Activated CD4-positive, alpha-beta T cell treated with anti-CD3 and anti-CD28 coated beads, Interleukin-2, Interleukin-6, amounts not matched to agents 100 ng/mL and 50 ng/mL, durations not matched to agents 16 hours and 8 hours (primary cell): ENCODE results near the gene NECTIN4.
"Not testable (repeated sequence)": the region's sequence is repeated elsewhere in the genome, so short reads cannot be mapped to it uniquely, and the experiment has no call there.

Experiments used
- DNase-seq: peaks from one replicate; pipeline ENCODE4 v3.0.0-alpha.2; 2020

Gene NECTIN4

DNA sequence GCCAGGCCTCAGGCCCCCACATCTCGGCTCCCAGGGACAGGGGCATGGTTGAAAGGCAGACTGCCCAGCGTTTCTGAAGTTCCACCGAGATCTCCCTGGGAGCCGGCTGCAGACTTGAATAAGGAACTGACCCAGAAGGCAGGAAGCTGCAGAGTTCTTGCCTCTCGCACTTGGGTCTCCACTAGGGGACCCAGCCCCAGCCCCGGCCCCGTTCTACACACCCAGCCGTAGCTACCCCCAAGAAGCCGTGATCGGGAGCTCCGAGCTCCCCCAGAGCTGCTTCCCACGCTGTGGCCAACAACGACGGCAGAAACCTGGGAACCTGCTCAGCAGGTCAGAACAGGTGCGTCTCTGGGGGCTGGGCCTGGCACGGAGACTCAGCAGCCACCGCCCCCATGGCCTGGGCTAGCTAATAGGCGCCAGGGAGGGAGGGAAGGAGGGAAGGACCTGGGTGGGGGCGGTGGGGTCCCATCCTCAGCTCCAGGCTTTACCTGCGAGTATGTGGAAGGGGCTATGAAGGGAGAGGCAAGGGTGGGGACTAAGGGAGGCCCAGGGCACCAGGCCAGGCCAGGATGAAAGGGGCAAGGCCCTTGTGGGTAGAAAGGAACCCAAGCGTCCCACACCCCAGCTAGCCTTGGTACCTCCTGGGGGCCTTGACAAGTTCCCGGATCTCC is at the start of gene NECTIN4:
Gene NECTIN4, minus strand, starts transcription at position 308 of the 674 bp plus-strand sequence. Its CDS starts 262 bp downstream, at position 46.
- DNase-seq: no peak

DNA sequence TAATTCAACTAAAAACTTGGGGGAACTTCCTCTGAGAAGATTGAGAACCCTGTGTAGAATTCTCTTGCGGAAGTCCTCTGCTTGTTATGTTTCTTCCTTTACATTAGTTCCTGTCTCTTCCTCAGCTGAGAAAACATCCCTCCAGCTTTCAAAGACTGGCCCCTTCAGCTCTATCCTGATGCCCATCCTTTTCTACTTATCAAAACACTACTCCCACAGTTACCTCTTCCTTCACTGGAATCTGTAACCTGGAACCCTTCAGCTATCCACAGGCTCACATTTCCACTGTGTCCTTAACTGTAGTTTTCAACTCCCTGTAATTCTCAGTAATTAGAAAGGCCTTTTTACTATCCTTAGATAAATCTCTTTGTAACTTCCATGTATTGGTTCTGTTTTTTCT is 49.1 kb upstream of the NECTIN4 start:
- DNase-seq: no peak

DNA sequence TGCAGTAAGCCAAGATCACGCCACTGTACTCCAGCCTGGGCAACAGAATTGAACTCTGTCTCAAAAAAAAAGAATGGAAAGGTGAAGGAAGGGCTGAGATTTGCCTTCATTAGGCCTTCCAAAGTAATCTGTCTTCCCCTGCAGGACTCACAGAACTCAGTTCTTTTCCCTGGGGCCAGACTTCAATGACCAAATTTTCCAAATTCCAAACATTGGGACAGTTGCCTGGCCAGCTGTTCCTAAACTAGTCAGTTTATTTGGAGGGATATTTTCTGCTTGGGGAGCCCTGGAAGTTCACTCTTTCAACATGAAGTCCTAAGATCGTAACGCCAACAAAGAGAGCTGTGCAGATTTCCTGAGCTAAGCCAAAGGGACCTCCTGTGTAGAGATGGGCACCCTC is 48.5 kb upstream of the NECTIN4 start:
- DNase-seq: no peak

DNA sequence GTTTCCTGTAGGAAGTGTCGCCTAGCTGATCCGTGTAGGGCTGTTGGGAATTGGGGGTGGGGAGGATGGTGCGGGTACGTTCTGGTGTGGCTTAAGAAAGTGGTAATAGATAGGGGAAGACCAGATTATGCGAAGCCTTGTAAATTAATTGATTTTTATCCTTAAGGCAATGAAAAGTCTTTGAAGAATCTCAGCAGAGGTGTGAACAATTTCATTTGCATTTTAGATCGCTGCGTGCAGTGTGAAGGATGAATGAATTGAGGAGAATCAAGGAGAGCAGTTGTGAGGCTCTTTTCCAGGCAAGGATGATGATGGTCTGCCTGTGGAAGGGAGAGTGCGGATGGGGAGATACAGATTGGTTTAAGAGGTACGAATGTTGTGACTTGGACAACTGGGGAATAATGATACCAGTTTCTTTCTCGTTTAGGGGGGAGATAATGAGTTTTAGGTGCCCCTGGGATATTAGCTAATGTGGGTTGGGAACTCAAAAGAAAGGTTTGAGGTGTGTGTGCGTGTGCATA is 43.9 kb upstream of the NECTIN4 start:
- DNase-seq: no peak

DNA sequence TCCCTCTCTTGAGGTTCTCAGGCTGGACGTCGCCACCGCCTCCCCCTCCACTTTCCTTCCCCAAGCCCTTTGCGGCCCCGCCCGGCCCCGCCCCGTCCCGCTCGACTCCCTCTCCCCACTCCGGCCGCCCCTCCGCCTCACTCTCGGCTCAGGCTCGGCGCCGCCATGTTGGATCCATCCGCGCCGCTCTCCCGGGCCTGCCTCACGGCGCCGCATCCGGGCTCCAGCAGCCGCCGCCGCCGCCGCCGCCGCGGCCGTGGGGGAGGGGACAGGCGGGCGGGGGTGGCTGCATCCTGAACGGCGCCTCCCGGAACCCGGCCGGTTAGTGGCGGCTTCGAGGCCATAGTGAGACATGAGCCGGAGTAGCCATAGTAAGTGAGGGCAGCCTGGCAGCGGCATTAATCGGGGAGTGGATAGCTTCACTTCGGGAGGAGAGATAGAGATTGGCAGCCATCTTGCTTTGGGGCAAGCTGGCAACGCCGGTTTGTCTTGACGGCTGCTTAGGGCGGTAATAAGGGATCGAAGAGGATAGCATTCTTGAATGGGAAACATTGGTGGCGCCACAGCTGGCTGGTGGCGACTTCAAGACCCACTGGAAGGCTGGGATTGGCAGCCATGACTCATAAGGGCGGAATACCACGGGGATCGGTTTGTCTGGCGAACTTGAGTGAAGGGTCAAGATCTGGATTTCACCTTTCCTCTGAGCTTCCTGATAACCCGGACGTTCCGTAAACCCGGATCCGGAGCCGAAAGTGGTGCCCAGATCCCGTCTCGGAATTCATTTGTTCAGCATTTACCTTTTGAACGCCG is 43.3 kb upstream of the NECTIN4 start, which contains the start of gene DEDD:
Gene DEDD, minus strand, starts transcription at position 258 of the 810 bp plus-strand sequence. CDS start 8,205 bp downstream, outside the sequence.
- peak; percentile 96 for DNase-seq

DNA sequence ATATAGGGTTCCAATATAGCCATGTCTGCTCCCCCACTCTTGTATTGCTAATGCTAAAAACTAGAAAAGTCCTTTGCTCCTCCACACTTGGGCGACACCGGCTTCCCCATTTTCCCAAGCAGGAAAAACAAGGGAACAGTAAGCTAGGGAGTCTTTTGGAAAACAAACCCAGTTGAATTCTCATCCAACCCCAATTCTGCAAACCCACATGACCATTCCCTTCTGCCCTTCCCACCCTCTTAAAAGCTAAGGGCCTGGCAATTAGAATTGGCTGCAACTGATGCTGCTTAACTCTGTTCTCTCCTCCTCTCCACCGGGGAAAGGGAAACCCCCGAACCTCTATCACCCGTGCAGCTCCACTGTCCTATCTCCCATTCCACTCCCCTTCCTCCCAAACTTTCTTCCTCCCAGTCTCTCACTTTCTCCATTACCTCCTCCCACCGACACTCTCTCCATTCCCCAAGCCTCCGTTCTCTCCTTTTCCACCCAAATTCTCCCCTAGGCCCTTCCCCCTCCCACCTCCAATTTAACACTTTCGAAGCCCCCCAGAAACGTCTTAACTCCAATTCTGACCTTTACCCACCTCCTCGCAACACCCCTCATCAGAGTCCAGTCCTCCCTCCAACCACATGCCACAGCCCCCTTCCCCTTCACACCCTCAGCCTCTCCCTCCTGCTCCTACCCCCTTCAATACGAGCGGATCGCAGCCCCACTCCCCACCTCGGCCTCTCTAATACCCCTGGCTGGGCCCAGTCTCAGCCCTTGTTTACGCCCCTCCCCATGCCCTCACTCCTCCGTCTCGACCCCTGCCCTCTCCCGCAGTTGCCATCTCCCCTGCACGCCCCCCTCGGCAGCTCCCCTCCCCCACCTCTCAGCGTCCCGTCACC is 42.4 kb upstream of the NECTIN4 start:
- peak; percentile 24 for DNase-seq

DNA sequence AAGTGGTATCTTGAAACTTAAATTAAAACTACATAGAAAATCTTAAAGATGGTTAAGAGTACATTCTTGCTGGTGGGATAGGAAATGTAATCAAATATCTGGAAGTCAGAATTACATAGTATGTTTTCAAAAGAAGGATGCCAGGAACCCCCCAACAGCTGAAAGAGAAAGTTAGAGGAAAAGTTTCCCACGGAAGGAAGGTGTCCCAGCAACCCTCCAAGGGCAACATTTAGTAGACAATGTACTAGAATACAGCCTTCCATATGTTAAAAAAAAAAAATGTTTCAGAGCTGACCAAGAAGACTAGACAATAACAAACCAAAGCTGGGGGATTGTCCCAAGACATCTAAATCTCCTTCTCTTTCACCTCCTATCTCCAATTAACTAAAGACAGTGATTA is 40.9 kb upstream of the NECTIN4 start:
- DNase-seq: no peak

DNA sequence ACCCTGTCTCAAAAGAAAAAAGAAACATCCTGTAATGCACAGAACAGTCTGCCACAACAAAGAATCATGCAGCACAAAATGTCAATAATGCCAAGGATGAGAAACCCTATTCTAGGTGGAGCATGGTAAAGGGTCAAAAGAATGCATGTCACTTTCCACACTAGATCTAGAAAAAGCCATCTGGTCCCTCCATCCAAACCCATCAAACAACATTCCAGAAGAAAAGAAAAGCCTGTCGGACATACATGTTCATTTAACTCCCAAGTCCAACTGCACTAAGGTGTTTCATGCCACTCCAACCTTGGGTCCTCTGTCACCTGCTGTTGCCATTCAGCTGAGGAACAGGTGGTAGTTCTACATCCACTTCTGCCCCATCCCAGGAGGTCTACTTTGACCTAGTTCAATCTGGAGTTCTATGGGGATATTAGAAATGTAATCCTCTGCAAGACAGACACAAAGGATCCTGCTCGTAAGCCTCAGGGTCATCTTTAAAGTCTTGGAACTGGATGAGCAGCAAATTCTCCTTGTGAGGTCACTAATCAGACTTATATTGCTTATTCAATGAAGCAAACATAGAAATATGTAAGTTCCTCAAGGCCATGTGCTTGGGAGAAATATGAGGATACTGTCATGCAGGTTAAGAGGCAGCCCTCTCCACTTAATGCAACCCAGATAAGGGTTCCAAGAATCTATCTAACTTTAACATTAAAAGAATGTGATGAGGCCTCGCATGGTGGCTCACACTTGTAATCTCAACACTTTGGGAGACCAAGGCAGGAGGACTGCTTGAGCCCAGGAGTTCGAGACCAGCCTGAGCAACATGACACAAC is 39.4 kb upstream of the NECTIN4 start:
- no peak for DNase-seq

DNA sequence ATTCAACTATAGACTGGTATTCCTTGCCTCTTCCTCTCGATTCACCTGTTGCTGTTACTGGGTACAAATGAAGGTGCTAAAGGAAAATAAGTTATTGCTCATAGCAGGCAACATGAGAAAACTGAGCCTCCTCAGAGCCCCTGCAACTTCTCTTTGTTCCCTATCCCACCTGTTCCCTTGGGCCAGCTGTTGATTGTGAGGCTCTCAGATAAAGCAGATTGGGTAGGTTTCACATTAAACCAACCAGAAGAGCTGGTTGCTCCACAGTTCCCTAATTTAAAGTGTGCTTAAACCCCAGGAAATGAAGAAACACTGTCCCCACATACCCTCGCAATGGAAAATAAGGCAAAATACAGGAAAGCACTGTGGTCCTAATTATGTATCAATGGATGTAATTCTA is 38.3 kb upstream of the NECTIN4 start:
- no peak for DNase-seq

DNA sequence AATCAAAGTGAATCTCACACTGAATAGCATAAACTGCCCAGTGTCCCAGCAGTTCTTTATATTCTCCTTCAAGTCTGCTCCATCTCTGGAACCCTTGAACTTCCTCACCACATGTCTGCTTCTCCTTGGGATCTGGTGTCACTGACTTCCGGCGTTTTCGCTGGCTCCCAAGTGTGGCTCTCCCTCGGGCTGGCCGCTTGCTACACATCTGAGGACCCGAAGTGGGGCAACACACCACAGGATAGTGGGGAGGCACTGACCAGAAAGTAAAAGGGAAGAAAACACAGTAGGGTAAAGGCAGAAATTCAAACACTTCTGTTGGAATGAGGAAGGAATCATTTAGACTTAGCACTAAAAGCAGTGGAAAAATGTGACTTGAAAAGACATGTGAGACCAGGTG is 33.6 kb upstream of the NECTIN4 start:
- no peak for DNase-seq

DNA sequence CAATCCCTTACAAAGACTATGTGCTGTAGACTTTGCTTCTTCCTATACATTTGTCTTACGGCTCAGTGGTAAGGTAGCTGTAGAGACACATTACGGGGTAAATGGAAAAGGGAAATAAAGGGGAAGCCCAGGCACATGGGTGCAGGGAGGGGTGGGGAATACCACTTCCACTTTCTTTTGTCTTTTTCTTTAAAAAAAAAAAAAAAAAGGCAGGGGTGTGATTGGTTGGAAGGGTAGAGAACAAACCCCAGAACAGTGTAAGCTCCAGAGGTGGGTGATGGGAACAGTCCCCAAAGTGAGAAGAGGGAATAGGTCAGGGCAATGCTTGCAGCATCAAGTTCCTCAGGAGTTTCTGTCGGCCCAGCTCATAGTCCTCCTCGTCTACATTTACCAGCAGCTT is 32.5 kb upstream of the NECTIN4 start:
- DNase-seq: no peak

DNA sequence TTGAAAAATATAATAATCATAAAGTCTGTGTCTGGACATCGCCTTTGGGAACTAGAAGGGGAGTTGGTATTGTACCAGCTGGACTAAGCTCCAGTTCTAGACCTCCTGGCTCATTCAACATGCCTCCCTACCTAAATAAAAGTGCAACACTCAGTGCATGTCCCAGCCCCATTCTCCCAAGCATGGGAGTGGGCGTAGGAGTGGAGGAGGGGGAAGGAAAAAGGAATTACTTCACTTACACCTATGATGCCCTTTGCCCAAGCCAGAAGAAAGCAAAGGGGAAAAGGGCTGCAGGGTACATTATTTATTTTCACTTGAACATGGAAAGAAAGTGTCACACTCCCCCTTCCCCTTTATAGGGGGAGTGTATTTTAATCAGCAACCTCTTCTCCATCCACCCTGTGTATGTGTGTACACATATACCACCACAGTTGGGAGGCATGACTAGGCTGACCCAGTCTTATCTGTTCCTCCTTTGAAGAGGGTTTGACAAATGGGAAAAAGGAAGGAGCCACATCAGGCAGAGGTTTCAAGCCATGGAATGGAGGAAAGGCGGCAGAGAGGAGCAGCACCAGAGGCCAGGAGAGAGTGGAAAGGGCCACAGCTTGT is 31.8 kb upstream of the NECTIN4 start:
- no peak for DNase-seq

DNA sequence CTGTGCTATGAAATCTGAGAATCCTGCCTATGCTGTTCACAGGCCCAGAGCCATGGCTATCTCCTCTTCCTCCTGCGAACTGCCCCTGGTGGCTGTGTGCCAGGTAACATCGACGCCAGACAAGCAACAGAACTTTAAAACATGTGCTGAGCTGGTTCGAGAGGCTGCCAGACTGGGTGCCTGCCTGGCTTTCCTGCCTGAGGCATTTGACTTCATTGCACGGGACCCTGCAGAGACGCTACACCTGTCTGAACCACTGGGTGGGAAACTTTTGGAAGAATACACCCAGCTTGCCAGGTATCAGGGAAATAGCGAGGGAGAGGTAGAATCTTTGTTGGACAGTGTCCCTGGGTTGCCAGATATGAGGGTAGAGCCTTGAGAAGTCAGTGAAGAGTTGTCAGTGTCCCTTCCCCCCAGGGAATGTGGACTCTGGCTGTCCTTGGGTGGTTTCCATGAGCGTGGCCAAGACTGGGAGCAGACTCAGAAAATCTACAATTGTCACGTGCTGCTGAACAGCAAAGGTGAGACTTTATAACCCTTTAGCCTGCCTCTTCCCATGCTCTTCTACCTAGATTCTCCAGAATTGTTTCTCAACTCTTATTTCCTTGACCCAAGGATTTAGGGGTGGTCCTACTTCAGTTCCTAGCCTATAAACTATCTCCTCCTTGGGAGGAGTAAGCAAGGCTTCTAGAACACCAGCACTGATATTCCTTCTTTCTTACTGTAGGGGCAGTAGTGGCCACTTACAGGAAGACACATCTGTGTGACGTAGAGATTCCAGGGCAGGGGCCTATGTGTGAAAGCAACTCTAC is 29.9 kb upstream of the NECTIN4 start:
- DNase-seq: peak; percentile 79

DNA sequence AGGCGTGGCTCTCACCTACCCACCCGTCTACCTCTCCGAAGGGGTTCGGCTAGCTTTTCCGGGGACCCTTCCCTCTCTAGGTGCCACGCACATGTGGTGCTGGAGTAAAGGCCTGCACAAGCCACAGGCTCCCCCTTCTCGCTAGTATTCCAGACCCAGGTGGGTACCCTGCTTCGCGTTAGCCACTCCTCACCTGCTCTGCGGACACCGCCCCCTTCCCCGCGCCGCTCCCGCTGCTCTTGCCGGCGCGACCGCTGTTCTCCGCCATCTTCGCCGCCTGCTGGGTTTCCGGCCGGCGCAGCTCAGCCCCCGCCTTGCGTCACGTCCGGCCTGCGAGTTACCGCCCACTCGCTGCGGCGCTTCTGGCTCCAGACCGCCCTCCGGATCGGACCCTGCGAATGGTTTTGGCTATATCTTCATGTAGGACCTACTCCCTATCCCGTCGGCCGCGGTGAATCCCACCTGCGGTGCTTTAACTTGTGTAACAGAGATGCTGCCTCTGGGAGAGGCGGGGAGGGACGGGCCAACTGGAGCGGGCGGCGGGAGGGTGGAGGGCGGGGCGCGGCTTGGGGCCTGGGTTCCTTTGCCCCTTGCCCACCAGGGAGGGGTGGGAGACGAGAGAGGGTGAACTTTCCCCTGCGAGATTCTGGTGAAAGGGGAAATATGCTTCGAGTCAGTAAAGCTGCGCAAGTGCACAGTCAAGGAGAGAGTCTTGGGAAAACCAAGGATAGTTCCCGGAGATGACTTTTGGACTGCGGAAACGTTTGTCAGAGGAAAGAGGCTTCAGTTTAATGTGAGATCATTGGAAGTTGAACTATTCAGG is 28.6 kb upstream of the NECTIN4 start, which contains the start of the genes NIT1 and PFDN2:
Gene NIT1, plus strand, starts transcription at position 347 of the 823 bp plus-strand sequence. Its CDS starts 72 bp downstream, at position 419.
Gene PFDN2, minus strand, starts transcription at position 279 of the 823 bp plus-strand sequence. Its CDS starts 11 bp downstream, at position 268.
- DNase-seq: peak; percentile 91

DNA sequence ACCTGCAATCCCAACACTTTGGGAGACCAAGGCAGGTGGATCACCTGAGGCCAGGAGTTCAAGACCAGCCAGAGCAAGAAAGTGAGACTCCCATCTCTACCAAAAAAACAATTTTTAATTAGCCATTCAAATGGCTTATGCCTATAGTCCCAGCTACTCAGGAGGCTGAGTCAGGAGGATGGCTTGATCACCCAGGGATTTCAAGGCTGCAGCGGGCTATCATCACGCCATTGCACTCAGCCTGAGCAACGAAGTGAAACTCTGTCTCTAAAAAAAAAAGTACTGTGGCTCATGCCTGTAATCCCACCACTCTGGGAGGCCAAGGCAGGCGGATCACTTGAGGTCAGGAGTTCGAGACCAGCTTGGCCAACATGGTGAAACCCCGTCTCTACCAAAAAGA is 26.6 kb upstream of the NECTIN4 start:
- not testable (repeated sequence) for DNase-seq

DNA sequence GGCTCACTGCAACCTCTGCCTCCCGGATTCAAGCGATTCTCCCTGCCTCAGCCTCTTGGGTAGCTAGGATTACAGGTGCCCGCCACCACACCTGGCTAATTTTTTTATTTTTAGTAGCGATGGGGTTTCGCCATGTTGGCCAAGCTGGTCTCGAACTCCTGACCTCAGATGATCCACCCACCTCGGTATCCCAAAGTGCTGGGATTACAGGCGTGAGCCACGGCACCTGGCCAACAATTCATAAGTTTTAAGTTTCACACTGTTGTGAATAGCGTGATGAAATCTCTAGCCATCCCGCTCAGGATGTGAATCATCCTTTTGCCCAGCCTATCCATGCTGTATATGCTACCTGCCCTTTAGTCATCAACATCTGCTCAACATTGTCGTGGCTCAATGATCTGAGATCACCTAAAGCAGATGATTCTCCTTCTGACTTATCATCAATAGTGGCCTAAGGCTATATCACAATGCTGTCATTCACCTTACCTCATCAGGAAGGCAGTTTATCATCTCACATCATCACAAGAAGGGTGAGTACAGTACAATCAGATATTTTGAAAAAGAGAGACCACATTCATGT is 25.9 kb upstream of the NECTIN4 start:
- DNase-seq: peak; percentile 78

DNA sequence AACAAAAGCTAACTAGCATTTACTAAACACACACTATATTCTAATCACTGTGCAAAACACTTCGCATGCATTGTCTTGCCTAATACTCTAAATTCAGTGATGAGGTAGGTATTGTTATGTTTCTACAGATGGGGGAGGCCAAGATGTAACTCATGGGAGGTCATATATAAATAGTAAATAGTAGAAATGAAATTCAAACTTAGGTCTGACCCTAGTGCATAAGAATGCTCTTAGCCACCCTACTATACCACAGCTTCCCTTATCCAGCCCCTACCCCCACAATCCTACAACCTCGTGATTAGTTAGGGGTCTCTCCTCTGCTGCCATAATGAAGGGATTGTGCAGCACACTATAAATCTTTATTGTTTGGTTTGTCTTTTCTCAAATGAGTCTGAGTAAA is 25.2 kb upstream of the NECTIN4 start:
- DNase-seq: no peak

DNA sequence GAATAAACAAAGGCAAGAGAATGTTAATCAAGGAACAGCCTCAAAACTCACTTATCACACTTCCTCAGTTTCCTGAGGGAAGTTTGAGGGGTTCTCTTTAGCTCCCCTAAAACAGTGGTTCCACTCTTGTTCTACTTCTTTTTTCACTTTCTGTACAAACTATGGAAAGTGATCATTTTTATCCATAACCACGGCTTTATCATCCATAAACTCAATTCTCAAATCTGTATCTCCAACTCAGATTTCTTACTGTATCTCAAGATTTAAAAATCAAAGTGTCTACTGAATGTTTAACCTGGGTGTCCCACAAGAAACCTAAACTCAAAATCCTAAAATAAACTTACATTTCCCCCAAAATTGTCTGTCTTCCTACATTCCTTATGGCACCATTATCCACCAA is 24.6 kb upstream of the NECTIN4 start:
- no peak for DNase-seq

DNA sequence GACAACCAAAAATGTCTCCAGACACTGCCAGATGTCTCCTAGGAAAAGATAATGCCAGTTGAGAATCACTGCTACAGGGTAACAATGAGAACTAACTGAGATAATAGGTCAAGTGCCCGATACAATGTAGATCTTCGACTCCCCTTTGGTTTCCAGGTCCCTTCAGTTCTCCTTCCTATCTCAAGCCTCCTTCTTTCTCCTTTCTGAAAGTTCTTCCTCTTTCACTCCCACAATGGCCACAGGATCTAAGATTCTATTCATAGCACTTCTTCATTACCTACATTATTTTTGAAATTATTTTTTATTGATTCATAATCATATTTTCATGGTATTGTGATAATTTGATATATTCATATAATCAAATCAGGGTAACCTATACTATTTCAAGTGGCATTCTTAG is 22.2 kb upstream of the NECTIN4 start:
- DNase-seq: no peak
